ENCODE results near the gene SLC35F6.

GRCh38 chr2:26744953-26745352 lies 19.1 kb upstream of the SLC35F6 start:
- no peak for TF ChIP-seq CTCF (IDR thresholded peaks at IDR 0.05)
- no peak for TF ChIP-seq AFF4 (CRISPR knock-in tag; IDR thresholded peaks at IDR 0.05; ENCODE audit: borderline replicate concordance)
- no peak for TF ChIP-seq E2F5 (CRISPR knock-in tag; IDR thresholded peaks at IDR 0.05)
- no peak for TF ChIP-seq E2F4 (CRISPR knock-in tag; IDR thresholded peaks at IDR 0.05; ENCODE audit: borderline replicate concordance, low read depth)
- TF ChIP-seq ESRRA (CRISPR knock-in tag; IDR thresholded peaks at IDR 0.05; ENCODE audit: borderline replicate concordance): no peak
- no peak for TF ChIP-seq ELF4 (CRISPR knock-in tag; IDR thresholded peaks at IDR 0.05; ENCODE audit: low read depth)
- no peak for TF ChIP-seq CREM (CRISPR knock-in tag; IDR thresholded peaks at IDR 0.05)
- no peak for TF ChIP-seq TEAD4 (CRISPR knock-in tag; IDR thresholded peaks at IDR 0.05)
